A673 (cell line): Measurements from ENCODE around the gene SERPINA5.

Experiments
- EZH2 ChIP-seq: fragments of 200-600 bp; sonication (generic); IDR thresholded peaks from 2 replicates; pipeline ENCODE4 v1.6.1; 2017; ENCODE audit warnings: borderline replicate concordance, low read depth, mild to moderate bottlenecking, mixed read lengths, antibody characterized with exemption, low read length; ENCODE audit not compliant: poor library complexity, severe bottlenecking
- TF ChIP-seq, protein P1 (sequence below): fragments of 300-800, 200-600 bp; sonication (generic); conservative IDR thresholded peaks from 2 replicates; pipeline ENCODE4 v1.5.1; 2017; ENCODE audit warnings: low read depth, mild to moderate bottlenecking, antibody characterized with exemption, low read length, moderate library complexity, mixed read lengths

DNA sequence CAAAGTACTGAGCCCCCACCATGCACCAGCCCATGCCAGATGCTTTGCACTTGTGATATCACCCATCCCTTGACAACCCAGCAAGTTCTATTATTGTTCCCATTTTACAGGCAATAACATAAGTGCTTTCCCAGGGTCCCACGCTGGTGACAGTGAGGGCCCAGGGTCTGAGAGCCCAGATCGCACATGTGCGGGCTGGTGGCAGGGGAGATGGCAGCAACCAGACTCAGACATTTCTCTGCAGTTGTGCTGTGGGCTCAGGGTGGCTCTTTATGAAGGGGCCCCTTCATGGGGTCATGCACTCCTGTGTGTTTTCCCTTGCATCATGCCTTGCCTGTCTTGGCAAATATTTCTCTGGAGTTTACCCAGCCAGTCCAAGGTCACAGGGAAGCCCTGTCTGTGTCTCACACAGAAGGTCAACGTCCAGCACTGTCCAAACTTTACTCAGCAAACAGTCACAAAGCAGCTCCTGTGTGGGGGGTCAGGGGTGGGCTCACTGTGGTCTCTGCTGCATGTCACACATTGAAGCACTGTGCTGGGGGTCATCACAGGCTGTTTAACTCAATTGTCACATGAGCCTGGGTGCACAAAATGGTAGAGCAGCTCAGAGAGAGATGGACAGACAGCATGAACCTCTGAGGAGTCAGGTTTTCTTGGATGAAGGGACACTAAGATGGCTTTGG lies 12.7 kb downstream of the SERPINA5 start:
- TF ChIP-seq, protein P1, sequence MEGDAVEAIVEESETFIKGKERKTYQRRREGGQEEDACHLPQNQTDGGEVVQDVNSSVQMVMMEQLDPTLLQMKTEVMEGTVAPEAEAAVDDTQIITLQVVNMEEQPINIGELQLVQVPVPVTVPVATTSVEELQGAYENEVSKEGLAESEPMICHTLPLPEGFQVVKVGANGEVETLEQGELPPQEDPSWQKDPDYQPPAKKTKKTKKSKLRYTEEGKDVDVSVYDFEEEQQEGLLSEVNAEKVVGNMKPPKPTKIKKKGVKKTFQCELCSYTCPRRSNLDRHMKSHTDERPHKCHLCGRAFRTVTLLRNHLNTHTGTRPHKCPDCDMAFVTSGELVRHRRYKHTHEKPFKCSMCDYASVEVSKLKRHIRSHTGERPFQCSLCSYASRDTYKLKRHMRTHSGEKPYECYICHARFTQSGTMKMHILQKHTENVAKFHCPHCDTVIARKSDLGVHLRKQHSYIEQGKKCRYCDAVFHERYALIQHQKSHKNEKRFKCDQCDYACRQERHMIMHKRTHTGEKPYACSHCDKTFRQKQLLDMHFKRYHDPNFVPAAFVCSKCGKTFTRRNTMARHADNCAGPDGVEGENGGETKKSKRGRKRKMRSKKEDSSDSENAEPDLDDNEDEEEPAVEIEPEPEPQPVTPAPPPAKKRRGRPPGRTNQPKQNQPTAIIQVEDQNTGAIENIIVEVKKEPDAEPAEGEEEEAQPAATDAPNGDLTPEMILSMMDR: no peak
- no peak for TF ChIP-seq EZH2
